ENCODE measurements around the gene UBE3D. TPM values are rescaled to one million over a fixed set of nuclear protein-coding genes. Genes with fewer than 3 reads are reported as not detected.

UBE3D gene
- polyA plus RNA-seq, 2 of the 4 experiments (the other 2 are of a cell fraction) = 4.4 to 6.2 TPM

GRCh38 chr6:82889143-82889542, 176.5 kb downstream of the UBE3D start:
- FAIRE-seq (no peak), DNase-seq (ENCODE audit: low read depth in 1 of 2, low spot score in 1 of 2) (no peak), ATAC-seq (no peak)
- ChIA-PET POLR2A (no interaction called here), CTCF (no interaction called here)
- no peaks in the 10 kb centered on the region for H3K4me1 ChIP-seq
- TF ChIP-seq FOSL2 (IDR thresholded peaks at IDR 0.05) = no peak
- TF ChIP-seq FOSL2 (CRISPR knock-in tag; IDR thresholded peaks at IDR 0.05) = no peak
- TF ChIP-seq RFX5 (IDR thresholded peaks at IDR 0.05) = no peak
- peak; percentile 89 for TF ChIP-seq MAFK (IDR thresholded peaks at IDR 0.05; ENCODE audit: partially characterized antibody)
- TF ChIP-seq RARB (CRISPR knock-in tag; IDR thresholded peaks at IDR 0.05) = no peak
- no peak for TF ChIP-seq BCL3 (IDR thresholded peaks at IDR 0.05)
- no peak overlapping the region for H3K4me2 ChIP-seq
- H3K27ac ChIP-seq = no peak overlapping the region
- H3K4me3 ChIP-seq = no peak overlapping the region
- no peaks in the 10 kb centered on the region for H3K9me3 ChIP-seq
- WGBS (ENCODE audit: missing lambda C conversion rate) = 90% methylated on average over 5 of the region's 5 CpGs

DNA sequence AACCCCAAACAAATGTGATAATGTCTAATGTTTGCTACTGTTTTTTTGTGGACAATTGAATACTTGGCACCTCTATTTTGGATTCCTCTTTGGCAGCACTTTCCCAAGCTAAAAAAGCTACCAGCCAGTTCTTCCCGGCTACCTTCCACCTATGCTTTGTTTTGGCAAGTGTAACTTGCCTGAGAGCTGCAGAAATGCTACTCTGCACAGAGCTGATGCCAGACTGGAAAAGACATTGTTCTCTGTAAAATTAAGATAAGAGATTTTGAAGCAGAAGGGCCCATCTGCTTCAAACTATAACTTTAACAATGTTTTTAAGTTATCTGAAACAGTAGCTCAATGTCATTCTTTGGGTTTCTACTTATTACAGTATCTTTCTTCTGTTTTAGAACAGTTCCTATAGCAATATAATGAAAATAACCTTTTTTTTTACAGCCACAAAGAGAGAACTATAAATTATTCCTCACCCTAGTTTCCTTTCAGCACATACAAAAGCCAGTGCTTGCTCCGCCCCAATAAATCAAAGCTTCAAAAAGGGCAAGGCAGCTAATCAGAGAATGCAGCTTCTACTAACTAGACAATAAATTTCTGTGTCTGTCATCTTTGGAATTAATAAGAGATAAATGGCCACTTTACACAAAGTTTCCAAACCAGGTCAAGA, 183.1 kb downstream of the UBE3D start:
- Histone ChIP-seq H3K27ac (no peak overlapping the region), H3K4me2 (no peak overlapping the region), H3K4me1 (peaks cover 3% of the 10 kb centered on the region; the same call in 1 of the 3 replicates), H3K9me3 (no peaks in the 10 kb centered on the region), H3K4me3 (no peak overlapping the region)
- POLR2A ChIA-PET = no interaction called here
- no peak for ATAC-seq
- CTCF ChIA-PET = interaction anchor here (1.5 kb wide), 1 partner anchor 9 kb away, joined by 3 read pairs; no protein-coding TSS in a partner anchor
- no peak for DNase-seq (ENCODE audit: low read depth in 1 of 2, low spot score in 1 of 2)
- WGBS (ENCODE audit: missing lambda C conversion rate) = 89% methylated on average over 2 of the region's 2 CpGs
- no peak for FAIRE-seq
- TF ChIP-seq NPAS2 (CRISPR knock-in tag; IDR thresholded peaks at IDR 0.05; ENCODE audit: borderline replicate concordance) (no peak), NR3C1 (IDR thresholded peaks at IDR 0.05) (no peak), POLR2A (IDR thresholded peaks at IDR 0.05; ENCODE audit: low read length) (no peak), PHF8 (IDR thresholded peaks at IDR 0.05; ENCODE audit: borderline replicate concordance, low read depth) (no peak), FOSB (CRISPR knock-in tag; IDR thresholded peaks at IDR 0.05) (no peak), EP300 (IDR thresholded peaks at IDR 0.05) (no peak), KDM5A (IDR thresholded peaks at IDR 0.05) (no peak), JUNB (IDR thresholded peaks at IDR 0.05) (no peak), HDAC2 (IDR thresholded peaks at IDR 0.05) (no peak)
- TF ChIP-seq, protein P1, sequence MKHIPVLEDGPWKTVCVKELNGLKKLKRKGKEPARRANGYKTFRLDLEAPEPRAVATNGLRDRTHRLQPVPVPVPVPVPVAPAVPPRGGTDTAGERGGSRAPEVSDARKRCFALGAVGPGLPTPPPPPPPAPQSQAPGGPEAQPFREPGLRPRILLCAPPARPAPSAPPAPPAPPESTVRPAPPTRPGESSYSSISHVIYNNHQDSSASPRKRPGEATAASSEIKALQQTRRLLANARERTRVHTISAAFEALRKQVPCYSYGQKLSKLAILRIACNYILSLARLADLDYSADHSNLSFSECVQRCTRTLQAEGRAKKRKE (CRISPR knock-in tag; IDR thresholded peaks at IDR 0.05; ENCODE audit: low read depth) = no peak

DNA sequence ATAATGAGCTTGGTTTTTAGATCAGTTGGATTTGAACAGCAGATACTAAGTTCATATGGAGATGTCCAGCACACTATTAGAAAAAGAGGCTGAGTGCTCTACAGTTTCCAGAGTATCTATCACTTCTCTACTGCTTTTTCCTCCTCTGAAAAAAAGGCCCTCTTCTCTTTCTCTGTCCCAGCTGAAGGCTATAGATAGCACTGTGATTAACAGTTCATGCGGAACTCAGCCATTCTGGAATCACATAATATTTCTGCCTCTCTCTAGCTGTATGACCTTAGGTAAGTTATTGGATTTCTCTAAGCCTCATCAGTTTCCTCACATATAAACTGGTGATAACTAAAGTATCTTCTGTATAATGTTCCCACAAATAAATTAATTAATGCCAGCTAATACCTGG, 184.1 kb downstream of the UBE3D start:
- ATAC-seq (no peak), FAIRE-seq (no peak), DNase-seq (ENCODE audit: low read depth in 1 of 2, low spot score in 1 of 2) (no peak)
- Histone ChIP-seq H3K4me1 (peaks cover 8% of the 10 kb centered on the region), H3K27ac (no peak overlapping the region), H3K4me3 (no peak overlapping the region), H3K4me2 (no peak overlapping the region), H3K9me3 (no peaks in the 10 kb centered on the region)
- TF ChIP-seq RCOR1 (IDR thresholded peaks at IDR 0.05; ENCODE audit: low read depth, low read length) (no peak), NPAS2 (CRISPR knock-in tag; IDR thresholded peaks at IDR 0.05; ENCODE audit: borderline replicate concordance) (no peak), PHF8 (IDR thresholded peaks at IDR 0.05; ENCODE audit: borderline replicate concordance, low read depth) (no peak), TFCP2L1 (CRISPR knock-in tag; IDR thresholded peaks at IDR 0.05) (no peak), CBX2 (IDR thresholded peaks at IDR 0.05; ENCODE audit: borderline replicate concordance, low read depth) (no peak), HOXB5 (CRISPR knock-in tag; IDR thresholded peaks at IDR 0.05) (no peak), CHD2 (IDR thresholded peaks at IDR 0.05; ENCODE audit: low read length, partially characterized antibody) (no peak), ZNF302 (CRISPR knock-in tag; IDR thresholded peaks at IDR 0.05) (no peak)
- TF ChIP-seq, protein P1 (CRISPR knock-in tag; IDR thresholded peaks at IDR 0.05; ENCODE audit: low read depth) = no peak
- ChIA-PET CTCF (interaction anchor here (1.5 kb wide), 1 partner anchor 10 kb away, joined by 3 read pairs; no protein-coding TSS in a partner anchor), POLR2A (no interaction called here)
- WGBS (ENCODE audit: missing lambda C conversion rate) = 89% methylated on average over 1 of the region's 1 CpG

All from A549 (cell line).